Lower leg skin (tissue), 4 donors: ENCODE results near the gene EIF2S2. TPM values are rescaled to one million over a fixed set of nuclear protein-coding genes. Genes with fewer than 3 reads are reported as not detected.

Source experiments
- DNase-seq, 2 donors: peaks; one replicate each; pipeline ENCODE4 v3.0.0-alpha.2; 2019; ENCODE audit warnings: low spot score in 2 of 2
- H3K4me3 ChIP-seq: fragments of 200-600 bp; sonication (generic); 2 replicates; pipeline ENCODE4 v1.5.1; 2017; ENCODE audit warnings: mild to moderate bottlenecking, low read depth; ENCODE audit not compliant: poor library complexity, severe bottlenecking
- CTCF ChIP-seq, 3 donors: fragments of 450-650 bp; IDR thresholded peaks; one replicate each; pipeline ENCODE4 v1.5.1; 2016; ENCODE audit warnings: antibody characterized with exemption in 3 of 3, mild to moderate bottlenecking in 3 of 3, moderate library complexity in 2 of 3
- POLR2A ChIP-seq, 2 donors: fragments of 450-650 bp; IDR thresholded peaks; one replicate each; pipeline ENCODE4 v1.6.1; 2016 to 2017; ENCODE audit warnings: antibody characterized with exemption in 2 of 2, mild to moderate bottlenecking in 1 of 2, moderate library complexity in 1 of 2
- WGBS, 2 donors: methylation state at CpG; one replicate each; pipeline ENCODE4 v1.1.5; 2018; 5-methylcytosine and 5-hydroxymethylcytosine counted together
- intact Hi-C: fragments of 100-400 bp; cut with DNase I; formaldehyde crosslinking; loops from one replicate; pipeline ENCODE4 v1.15.0; 2023; ENCODE audit warnings: low total_unique reads
- total RNA-seq, 4 donors: library from RNA; depleted of rRNA; stranded (reverse); fragments of >200 nt; gene quantifications; one replicate each; pipeline ENCODE4 v1.1.0, GENCODE V29; 2016

Gene EIF2S2
- total RNA-seq, 4 donors from 2014 or later = 28.7 to 46.9 (median 41.7) TPM

DNA sequence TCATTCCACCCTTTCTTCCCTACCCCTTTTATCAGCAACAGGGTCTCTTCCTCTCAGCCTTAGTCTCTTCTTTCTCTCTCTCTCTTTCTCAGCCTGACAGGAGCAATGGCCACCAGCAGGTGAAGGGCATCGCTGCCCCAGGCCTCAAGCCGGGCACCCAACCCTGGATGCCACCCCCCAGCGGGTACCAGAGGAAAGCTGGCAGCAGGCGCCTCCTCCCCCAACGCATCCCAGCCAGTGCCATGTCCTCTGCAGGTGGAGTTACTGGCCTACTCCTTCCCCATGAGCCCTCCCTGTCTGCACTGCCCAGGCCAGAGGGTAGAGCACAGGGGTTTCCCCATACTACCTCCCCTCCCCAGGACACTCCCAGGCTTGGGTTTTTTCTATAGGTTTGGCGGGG is 32.2 kb downstream of the EIF2S2 start:
- intact Hi-C loops = no loop called here
- no peak for DNase-seq
- TF ChIP-seq POLR2A (IDR thresholded peaks at IDR 0.05) (no peak), CTCF (IDR thresholded peaks at IDR 0.05) (no peak)
- WGBS, 2 donors = 94 to 96% methylated on average over 6 of the region's 6 CpGs
- no peak overlapping the region for H3K4me3 ChIP-seq

DNA sequence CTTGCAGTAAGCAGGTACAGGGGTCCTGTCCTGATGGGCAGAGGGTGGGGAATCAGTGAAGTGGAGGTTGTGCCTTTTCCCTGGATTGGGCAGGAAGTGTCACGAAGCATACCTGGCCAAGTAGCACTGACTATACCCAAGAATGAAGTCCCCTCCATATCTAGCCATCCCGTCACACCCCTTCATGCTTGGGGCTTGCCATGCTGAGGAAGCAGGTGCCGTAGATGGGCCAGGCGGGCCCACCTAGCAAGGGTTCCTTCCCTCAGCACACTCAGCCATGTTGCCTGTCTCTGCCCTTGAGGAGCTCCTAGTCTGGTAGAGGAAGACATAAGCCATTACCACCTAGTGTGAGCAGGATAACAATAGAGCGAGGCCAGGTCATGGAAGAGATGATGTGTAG is 33.5 kb downstream of the EIF2S2 start:
- no peak for TF ChIP-seq POLR2A (IDR thresholded peaks at IDR 0.05)
- WGBS, 2 donors = 100% methylated on average over 5 of the region's 5 CpGs
- intact Hi-C loops = no loop called here
- DNase-seq = no peak
- H3K4me3 ChIP-seq = no peak overlapping the region

DNA sequence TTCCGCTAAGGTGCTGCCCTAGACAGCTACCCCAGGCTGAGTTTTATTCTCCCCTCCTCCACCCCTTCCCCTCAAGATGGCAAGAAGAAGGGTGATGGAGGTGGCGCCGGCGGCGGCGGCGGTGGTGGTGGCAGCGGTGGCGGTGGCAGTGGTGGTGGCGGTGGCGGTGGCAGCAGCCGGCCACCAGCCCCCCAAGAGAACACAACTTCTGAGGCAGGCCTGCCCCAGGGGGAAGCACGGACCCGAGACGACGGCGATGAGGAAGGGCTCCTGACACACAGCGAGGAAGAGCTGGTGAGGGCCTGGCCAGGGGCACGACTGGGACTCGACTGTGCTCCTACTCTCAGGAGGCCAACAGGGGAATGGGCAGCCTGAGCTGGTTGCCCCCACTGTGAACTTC is 35.1 kb downstream of the EIF2S2 start:
- DNase-seq = no peak
- WGBS, 2 donors = 91% methylated on average over 19 to 20 of the region's 20 CpGs
- H3K4me3 ChIP-seq = no peak overlapping the region
- intact Hi-C loops = no loop called here
- TF ChIP-seq POLR2A (IDR thresholded peaks at IDR 0.05) (no peak), CTCF (IDR thresholded peaks at IDR 0.05) (no peak)

DNA sequence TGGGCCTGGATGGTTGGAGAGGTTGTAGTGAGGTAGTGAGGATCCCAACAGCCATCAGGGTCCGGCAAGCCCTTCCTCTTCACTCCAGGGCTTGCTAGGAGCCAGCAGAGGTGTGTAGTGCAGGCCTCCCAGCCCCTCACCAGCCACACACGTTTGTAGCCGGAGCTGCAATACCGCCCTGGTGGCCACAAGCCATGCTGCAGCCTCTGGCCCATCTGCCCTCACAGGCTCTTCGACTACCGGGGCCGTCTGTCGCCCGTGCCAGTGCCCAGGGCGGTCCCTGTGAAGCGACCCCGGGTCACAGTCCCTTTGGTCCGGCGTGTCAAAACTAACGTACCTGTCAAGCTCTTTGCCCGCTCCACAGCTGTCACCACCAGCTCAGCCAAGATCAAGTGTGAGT is 36.4 kb downstream of the EIF2S2 start:
- intact Hi-C loops = no loop called here

DNA sequence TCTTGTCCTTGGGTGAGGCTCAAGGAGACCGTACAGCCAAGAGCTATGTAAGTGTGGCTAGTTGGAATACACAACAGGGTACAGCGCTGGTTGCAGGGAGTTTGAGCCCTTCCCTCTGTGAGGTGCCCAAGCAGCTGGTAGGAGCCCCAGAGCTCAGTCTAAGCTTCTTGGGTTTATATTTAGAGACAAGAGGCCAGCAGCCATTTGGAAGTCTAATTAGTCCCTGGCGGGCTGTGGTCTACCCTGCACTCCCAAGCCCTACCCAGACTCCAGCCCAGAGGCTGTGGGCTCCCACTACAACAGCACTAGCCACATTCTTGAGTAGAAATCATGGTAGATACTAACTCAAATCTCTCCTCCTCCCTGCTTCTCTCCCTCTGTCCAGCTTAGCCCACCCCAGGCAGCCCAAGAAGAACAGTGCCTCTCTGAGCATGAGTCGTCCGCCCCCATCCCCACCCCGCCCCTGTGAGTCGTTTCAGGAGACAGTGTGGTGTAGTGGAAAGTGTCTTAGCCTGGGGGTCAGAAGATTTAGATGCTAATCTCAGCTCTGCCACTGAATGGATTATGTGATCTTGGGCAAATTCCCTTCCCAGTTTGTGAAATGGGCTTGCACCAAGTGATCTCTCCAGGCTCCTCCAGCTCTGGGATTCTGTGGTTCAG is 37.8 kb downstream of the EIF2S2 start:
- intact Hi-C loops = no loop called here
- 65 to 75% methylated on average over 7 of the region's 7 CpGs for WGBS, 2 donors
- TF ChIP-seq CTCF (IDR thresholded peaks at IDR 0.05) (no peak), POLR2A (IDR thresholded peaks at IDR 0.05) (no peak)
- H3K4me3 ChIP-seq = no peak overlapping the region
- no peak for DNase-seq

More for the DNA sequence above, 36.4 kb downstream of the EIF2S2 start:
- no peak for DNase-seq
- 92 to 94% methylated on average over 15 to 16 of the region's 16 CpGs for WGBS, 2 donors
- TF ChIP-seq CTCF (IDR thresholded peaks at IDR 0.05) (no peak), POLR2A (IDR thresholded peaks at IDR 0.05) (no peak)
- H3K4me3 ChIP-seq = no peak overlapping the region

- 88 to 89% methylated on average over 1 of the region's 1 CpG for WGBS, 2 donors
- no peak for DNase-seq
- TF ChIP-seq POLR2A (IDR thresholded peaks at IDR 0.05) (no peak), CTCF (IDR thresholded peaks at IDR 0.05) (no peak)
- intact Hi-C loops = no loop called here
- no peak overlapping the region for H3K4me3 ChIP-seq
Measured at GRCh38 chr20:34072778-34073177, 39.3 kb downstream of the EIF2S2 start.
